HCT116 (cell line): ENCODE measurements around the gene UMODL1.

Experiments
- CBX3 ChIP-seq: IDR thresholded peaks from 2 replicates; pipeline ENCODE4 v1.6.1; 2012; ENCODE audit warnings: low read depth
- CTCF ChIP-seq, 3 experiments: fragments of 200-600 bp in 1 of 3; sonication (generic) in 1 of 3; IDR thresholded peaks in 2 of 3; conservative IDR thresholded peaks in 1 of 3; 2 replicates each; pipeline ENCODE4 v1.5.1; 2012 to 2017; ENCODE audit warnings: low read depth in 2 of 3, low read length in 2 of 3, antibody characterized with exemption in 1 of 3, borderline replicate concordance in 1 of 3, control low read depth in 1 of 3, mild to moderate bottlenecking in 1 of 3, mixed read lengths in 1 of 3, mixed run types in 1 of 3, moderate library complexity in 1 of 3; ENCODE audit not compliant: insufficient read depth in 1 of 3
- ELF1 ChIP-seq: IDR thresholded peaks from 2 replicates; pipeline ENCODE4 v1.6.1; 2012; ENCODE audit warnings: low read depth, borderline replicate concordance
- EZH2phosphoT487 ChIP-seq: fragments of 200-600 bp; IDR thresholded peaks from 2 replicates; pipeline ENCODE4 v1.6.1; 2018; ENCODE audit warnings: antibody characterized with exemption, borderline replicate concordance
- JUND ChIP-seq: IDR thresholded peaks from 2 replicates; pipeline ENCODE4 v1.6.1; 2012
- MAX ChIP-seq: IDR thresholded peaks from 2 replicates; pipeline ENCODE4 v1.6.1; 2012
- POLR2A ChIP-seq: IDR thresholded peaks from 2 replicates; pipeline ENCODE4 v1.7.0; 2011; ENCODE audit warnings: borderline replicate concordance; ENCODE audit not compliant: insufficient read depth, insufficient read length; ENCODE audit errors: extremely low read depth
- POLR2AphosphoS5 ChIP-seq: IDR thresholded peaks from 2 replicates; pipeline ENCODE4 v1.6.1; 2011; ENCODE audit warnings: mild to moderate bottlenecking, low read depth, low read length, moderate library complexity
- REST ChIP-seq: IDR thresholded peaks from 2 replicates; pipeline ENCODE4 v1.6.1; 2012; ENCODE audit warnings: low read depth
- SIN3A ChIP-seq: IDR thresholded peaks from 2 replicates; pipeline ENCODE4 v1.6.1; 2012; ENCODE audit warnings: low read depth
- SRF ChIP-seq: IDR thresholded peaks from 2 replicates; pipeline ENCODE4 v1.6.1; 2012; ENCODE audit warnings: low read depth
- YY1 ChIP-seq: IDR thresholded peaks from 2 replicates; pipeline ENCODE4 v1.6.1; 2011; ENCODE audit warnings: low read length, low read depth, moderate library complexity, mild to moderate bottlenecking; ENCODE audit not compliant: insufficient replicate concordance; ENCODE audit errors: extremely low read depth

- no peak for TF ChIP-seq EZH2phosphoT487
- TF ChIP-seq CTCF (IDR thresholded peaks at IDR 0.05 in 2 of 3, conservative IDR thresholded peaks at IDR 0.05 in 1 of 3; ENCODE audit: borderline replicate concordance in 1 of 3, insufficient read depth in 1 of 3, low read depth in 2 of 3, low read length in 2 of 3) = no peak
- no peak for TF ChIP-seq CBX3
- no peak for TF ChIP-seq YY1
- no peak for TF ChIP-seq JUND
- TF ChIP-seq SIN3A = no peak
- TF ChIP-seq POLR2A = no peak
- no peak for TF ChIP-seq SRF
- TF ChIP-seq MAX = no peak
- TF ChIP-seq POLR2AphosphoS5 = no peak
- no peak for TF ChIP-seq ELF1
- no peak for TF ChIP-seq REST
Observed at GRCh38 chr21:42142141-42142540, 71.0 kb downstream of the UMODL1 start.
